Astrocyte of the spinal cord (primary cell): ENCODE measurements around the gene IGFBP5.

Source experiments
- DNase-seq: peaks from one replicate; pipeline ENCODE4 v3.0.0; 2011; ENCODE audit warnings: low read depth, low spot score
- H3K4me3 ChIP-seq: 2 replicates; pipeline ENCODE4 v1.5.1; 2011; ENCODE audit warnings: low read depth, mild to moderate bottlenecking, low read length, moderate library complexity
- in situ Hi-C: cut with HindIII; loops from 2 replicates; pipeline ENCODE4 v1.10.0; 2017; ENCODE audit warnings: low sequenced_read_pairs
- TF ChIP-seq, protein P1 (sequence below): IDR thresholded peaks from 2 replicates; pipeline ENCODE4 v1.5.1; 2012; ENCODE audit warnings: low read depth, mild to moderate bottlenecking, low read length, inconsistent platforms

Gene IGFBP5

DNA sequence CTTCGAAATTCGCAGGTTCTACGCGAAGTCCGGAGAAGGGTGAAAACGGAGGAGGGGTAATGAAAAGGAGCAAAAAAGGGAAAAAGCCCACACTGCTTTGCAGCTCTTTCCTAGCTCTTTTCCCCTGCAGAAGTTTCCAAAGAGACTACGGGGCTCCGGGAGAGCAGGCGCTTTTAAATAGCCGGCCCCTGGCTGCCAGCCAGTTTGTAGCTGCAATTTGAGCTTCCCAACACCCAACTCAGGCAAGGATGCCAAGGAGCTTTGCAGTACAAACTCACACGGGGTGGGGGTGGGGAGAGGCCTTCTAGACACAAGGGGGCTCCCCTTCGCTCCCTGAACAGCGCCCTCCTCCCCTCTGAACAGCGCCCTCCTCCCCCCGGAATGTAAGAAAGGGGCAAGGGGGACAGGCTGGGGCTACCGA is at the start of gene IGFBP5:
TSS of gene IGFBP5 (minus strand) at position 149 of the 421 bp plus-strand sequence. CDS start 774 bp downstream, outside the sequence.
- in situ Hi-C loops = no loop called here
- H3K4me3 ChIP-seq = peak within 1 kb of the TSS; percentile 62
- TF ChIP-seq, protein P1, sequence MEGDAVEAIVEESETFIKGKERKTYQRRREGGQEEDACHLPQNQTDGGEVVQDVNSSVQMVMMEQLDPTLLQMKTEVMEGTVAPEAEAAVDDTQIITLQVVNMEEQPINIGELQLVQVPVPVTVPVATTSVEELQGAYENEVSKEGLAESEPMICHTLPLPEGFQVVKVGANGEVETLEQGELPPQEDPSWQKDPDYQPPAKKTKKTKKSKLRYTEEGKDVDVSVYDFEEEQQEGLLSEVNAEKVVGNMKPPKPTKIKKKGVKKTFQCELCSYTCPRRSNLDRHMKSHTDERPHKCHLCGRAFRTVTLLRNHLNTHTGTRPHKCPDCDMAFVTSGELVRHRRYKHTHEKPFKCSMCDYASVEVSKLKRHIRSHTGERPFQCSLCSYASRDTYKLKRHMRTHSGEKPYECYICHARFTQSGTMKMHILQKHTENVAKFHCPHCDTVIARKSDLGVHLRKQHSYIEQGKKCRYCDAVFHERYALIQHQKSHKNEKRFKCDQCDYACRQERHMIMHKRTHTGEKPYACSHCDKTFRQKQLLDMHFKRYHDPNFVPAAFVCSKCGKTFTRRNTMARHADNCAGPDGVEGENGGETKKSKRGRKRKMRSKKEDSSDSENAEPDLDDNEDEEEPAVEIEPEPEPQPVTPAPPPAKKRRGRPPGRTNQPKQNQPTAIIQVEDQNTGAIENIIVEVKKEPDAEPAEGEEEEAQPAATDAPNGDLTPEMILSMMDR = peak; percentile 35
- DNase-seq = peak; percentile 89

DNA sequence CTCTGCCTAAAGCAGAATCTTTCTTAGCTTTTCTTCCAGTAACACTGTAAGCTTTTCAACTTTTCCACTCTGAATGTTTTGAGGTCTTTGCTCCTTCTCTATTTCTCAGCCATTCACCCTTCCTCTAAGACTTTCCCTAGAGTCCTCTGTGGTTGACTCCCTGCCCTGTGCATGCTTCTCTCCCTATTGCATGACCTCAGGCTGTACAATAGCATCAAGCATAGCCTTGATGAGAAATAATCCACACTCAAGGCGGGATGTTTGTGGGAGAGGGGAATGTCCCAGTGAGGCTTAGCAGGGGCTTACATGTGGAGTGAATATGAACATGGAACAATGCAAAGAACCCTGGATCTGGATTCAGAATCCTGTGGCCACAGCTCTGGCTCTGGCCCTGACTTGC is 48.4 kb upstream of the IGFBP5 start:
- in situ Hi-C loops = no loop called here
- TF ChIP-seq, protein P1 = no peak
- DNase-seq = peak; percentile 31

GRCh38 chr2:216742411-216742810 is 47.1 kb upstream of the IGFBP5 start:
- TF ChIP-seq, protein P1 = no peak
- in situ Hi-C loops = no loop called here

More for the DNA sequence above, 48.4 kb upstream of the IGFBP5 start:
- H3K4me3 ChIP-seq = no peak overlapping the region

DNA sequence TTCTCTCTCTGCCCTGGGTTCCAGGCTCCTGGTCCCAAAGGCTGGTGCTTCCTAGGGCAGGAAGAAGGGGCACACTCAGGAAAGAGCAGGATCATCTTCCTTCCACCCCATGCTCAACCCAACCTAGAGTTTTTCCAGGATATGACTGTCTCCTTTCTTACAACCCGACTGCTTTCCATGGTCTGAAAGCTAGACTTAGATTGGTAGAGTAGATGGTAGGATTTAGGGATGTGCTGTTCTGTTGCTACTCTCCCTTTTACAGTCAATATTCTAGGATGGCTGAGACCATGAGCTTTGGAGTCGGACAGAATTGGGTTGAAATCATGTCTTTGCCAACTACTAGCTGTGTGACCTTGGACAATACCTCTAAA is 45.9 kb upstream of the IGFBP5 start:
- in situ Hi-C loops = no loop called here
- no peak overlapping the region for H3K4me3 ChIP-seq
- no peak for DNase-seq
- TF ChIP-seq, protein P1 = no peak

More at GRCh38 chr2:216742411-216742810, 47.1 kb upstream of the IGFBP5 start:
- DNase-seq = no peak
- no peak overlapping the region for H3K4me3 ChIP-seq

DNA sequence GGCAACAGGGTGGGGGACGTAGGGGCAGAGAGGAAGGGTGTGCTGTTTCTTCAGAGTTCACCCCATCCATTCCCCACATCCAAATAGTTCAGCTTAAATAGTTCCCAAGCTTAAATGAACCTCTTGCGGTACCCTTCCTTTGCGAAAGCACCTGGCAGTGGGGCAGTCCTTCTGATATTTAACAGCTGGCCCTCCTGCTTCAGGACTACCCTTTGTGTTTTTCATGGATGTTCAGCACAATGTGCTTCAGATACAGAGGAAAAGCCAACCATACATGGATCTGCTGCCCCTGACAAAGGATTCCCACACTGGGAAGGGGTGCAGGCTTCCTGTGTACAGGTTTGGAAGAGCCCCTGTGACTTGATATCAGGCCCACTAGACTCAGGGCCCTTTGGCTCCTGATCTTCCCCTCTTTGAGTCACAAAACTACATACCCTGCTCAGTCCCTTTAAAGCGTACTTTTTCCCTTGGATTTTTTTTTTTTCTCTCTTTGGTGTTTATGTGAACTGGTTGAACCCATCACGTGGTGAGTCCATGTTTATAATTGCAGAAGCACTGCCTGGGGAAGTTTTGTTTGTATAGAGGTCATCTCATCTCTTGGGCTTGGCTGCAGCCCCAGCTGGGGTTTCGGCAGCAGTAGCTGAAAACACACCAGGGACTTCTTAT is 45.3 kb upstream of the IGFBP5 start:
- in situ Hi-C loops = no loop called here
- DNase-seq = peak; percentile 44
- TF ChIP-seq, protein P1 = no peak
- H3K4me3 ChIP-seq = no peak overlapping the region

GRCh38 chr2:216739035-216739434 is 43.7 kb upstream of the IGFBP5 start:
- in situ Hi-C loops = no loop called here
- TF ChIP-seq, protein P1 = no peak
- DNase-seq = no peak
- H3K4me3 ChIP-seq = no peak overlapping the region
